Left lung (tissue), 10 donors: ENCODE measurements around the gene ENOX1. TPM values are rescaled to one million over a fixed set of nuclear protein-coding genes. Genes with fewer than 3 reads are reported as not detected.

Experiments
- ATAC-seq: fragments of 200-7000 bp; cut with Tn5 transposase; one replicate; pipeline ENCODE4 v1.9.1; 2020; ENCODE audit warnings: moderate library complexity
- DNase-seq, 4 donors: peaks; one replicate each; pipeline ENCODE4 v3.0.0-alpha.2; 2013 to 2020
- H3K27ac ChIP-seq, 2 donors: fragments of 200-600 bp; sonication (generic) in 1 of 2; one replicate each; pipeline versions ENCODE4 v1.5.0 to v1.8.0; 2020 to 2021
- H3K27me3 ChIP-seq, 2 donors: fragments of 200-600 bp; sonication (generic) in 1 of 2; one replicate each; pipeline versions ENCODE4 v1.5.0 to v1.8.0; 2020 to 2021
- H3K36me3 ChIP-seq, 2 donors: fragments of 200-600 bp; sonication (generic) in 1 of 2; one replicate each; pipeline versions ENCODE4 v1.5.0 to v1.8.0; 2020 to 2021
- H3K4me1 ChIP-seq, 2 donors: fragments of 200-600 bp; one replicate each; pipeline ENCODE4 v1.8.0; 2021
- H3K4me3 ChIP-seq, 2 donors: fragments of 200-600 bp; sonication (generic) in 1 of 2; one replicate each; pipeline versions ENCODE4 v1.5.0 to v1.8.0; 2020 to 2021; ENCODE audit warnings: mild to moderate bottlenecking in 1 of 2
- H3K9me3 ChIP-seq, 2 donors: fragments of 200-600 bp; sonication (generic) in 1 of 2; one replicate each; pipeline versions ENCODE4 v1.5.0 to v1.8.0; 2020 to 2021
- intact Hi-C, 2 donors: fragments of 100-400 bp; cut with DNase I; formaldehyde crosslinking; loops; one replicate each; pipeline versions ENCODE4 v1.11.2 to v1.14.2; 2022
- polyA plus RNA-seq, 6 donors: library from polyadenylated mRNA; unstranded; fragments of 120-200 nt; gene quantifications; one replicate each; pipeline ENCODE4 v1.2.1, GENCODE V29; 2013; ENCODE audit not compliant: insufficient read length in 6 of 6
- total RNA-seq, 2 donors: library from RNA; stranded (reverse); fragmentation: NEBNext Ultra II Directional; extraction: Animal tissue kit (Norgen Biotek cat#: 25700); gene quantifications; one replicate each; pipeline ENCODE4 v1.2.1, GENCODE V29; 2021
- TF ChIP-seq, protein P1 (sequence below), 2 donors: fragments of 200-600 bp; sonication (generic) in 1 of 2; IDR thresholded peaks; one replicate each; pipeline versions ENCODE4 v1.5.0 to v1.8.0; 2021; ENCODE audit warnings: antibody characterized with exemption in 2 of 2
- donor health status: DM: no; HTN: yes; CAD: no.
- donor health status: DM: no; HTN: no; CAD: no.

ENOX1 gene
- total and polyA plus RNA-seq, 8 donors = 1.5 to 9.0 (median 6.8) TPM

DNA sequence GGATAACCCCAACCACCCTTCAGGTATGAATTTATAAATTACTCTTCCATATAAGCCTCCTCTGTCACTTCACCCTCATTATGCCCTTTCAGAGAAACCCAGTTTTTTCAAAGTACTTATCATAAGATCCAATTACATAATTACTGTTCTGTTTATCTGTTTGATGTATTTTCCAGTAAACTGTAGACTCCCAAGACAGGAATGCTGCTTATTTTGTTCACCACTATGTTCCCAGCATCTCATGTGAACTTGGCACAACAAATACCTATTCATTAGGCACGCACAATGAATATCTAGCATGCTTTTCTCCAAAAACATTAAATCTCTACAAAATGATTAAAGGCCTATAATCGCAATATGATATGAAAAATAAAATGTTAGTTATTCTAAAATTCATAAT, 13.2 kb downstream of the ENOX1 start:
- TF ChIP-seq, protein P1, sequence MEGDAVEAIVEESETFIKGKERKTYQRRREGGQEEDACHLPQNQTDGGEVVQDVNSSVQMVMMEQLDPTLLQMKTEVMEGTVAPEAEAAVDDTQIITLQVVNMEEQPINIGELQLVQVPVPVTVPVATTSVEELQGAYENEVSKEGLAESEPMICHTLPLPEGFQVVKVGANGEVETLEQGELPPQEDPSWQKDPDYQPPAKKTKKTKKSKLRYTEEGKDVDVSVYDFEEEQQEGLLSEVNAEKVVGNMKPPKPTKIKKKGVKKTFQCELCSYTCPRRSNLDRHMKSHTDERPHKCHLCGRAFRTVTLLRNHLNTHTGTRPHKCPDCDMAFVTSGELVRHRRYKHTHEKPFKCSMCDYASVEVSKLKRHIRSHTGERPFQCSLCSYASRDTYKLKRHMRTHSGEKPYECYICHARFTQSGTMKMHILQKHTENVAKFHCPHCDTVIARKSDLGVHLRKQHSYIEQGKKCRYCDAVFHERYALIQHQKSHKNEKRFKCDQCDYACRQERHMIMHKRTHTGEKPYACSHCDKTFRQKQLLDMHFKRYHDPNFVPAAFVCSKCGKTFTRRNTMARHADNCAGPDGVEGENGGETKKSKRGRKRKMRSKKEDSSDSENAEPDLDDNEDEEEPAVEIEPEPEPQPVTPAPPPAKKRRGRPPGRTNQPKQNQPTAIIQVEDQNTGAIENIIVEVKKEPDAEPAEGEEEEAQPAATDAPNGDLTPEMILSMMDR (IDR thresholded peaks at IDR 0.05) = no peak
- no peaks in the 10 kb centered on the region for H3K9me3 ChIP-seq
- H3K27ac ChIP-seq = no peak overlapping the region
- no peaks in the 10 kb centered on the region for H3K4me1 ChIP-seq
- intact Hi-C loops = no loop called here
- H3K4me3 ChIP-seq = no peak overlapping the region
- no peak for ATAC-seq
- DNase-seq = no peak
- H3K36me3 ChIP-seq = no peaks in the 10 kb centered on the region
- H3K27me3 ChIP-seq = no peaks in the 10 kb centered on the region

DNA sequence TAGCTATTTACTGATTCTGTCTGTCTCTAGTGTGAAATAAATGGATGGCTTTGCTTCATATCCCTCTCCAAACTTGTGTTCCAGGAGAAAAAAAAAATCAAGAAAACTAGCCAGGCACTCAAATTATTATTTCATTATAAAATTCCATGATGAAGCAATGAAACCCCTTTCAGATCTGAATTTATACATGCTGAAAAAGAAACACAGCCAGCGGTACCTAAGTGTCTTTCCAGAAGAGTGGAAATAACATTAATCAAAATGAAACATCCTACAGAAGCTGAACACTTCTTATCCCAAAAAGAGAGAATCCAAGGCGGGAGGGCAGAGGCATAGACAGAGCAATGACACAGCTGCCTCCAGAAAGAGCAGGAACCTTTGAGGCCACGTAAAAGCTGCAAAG, 15.9 kb downstream of the ENOX1 start:
- Histone ChIP-seq H3K36me3 (no peaks in the 10 kb centered on the region), H3K4me3 (no peak overlapping the region), H3K27ac (no peak overlapping the region), H3K27me3 (no peaks in the 10 kb centered on the region), H3K9me3 (no peaks in the 10 kb centered on the region), H3K4me1 (peaks cover 0 to 9% of the 10 kb centered on the region in 2 donors)
- peak in 1 of 4 donors; percentile 37 for DNase-seq
- intact Hi-C loops = no loop called here
- ATAC-seq = no peak
- TF ChIP-seq, protein P1 (IDR thresholded peaks at IDR 0.05) = no peak

DNA sequence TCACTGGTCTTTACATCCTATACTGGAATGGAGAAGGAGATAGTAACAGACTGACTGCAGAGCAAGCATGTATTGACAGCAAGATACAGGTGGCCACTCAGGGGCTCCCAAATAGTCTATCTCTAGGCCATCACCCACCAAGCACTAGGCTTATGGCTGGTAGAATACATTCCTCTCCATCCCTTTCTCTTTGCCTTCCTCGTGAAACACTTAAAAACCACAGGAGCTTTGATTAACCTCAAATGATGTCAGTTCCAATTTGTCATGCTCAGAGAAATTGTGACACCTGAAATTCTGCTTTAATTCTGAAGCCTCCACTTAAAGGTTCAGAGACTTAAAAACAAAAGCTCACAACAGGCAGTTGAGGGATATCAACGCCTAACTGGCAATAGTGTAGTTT, 17.2 kb downstream of the ENOX1 start:
- Histone ChIP-seq H3K4me1 (peaks cover 0 to 9% of the 10 kb centered on the region in 2 donors), H3K27ac (no peak overlapping the region), H3K9me3 (no peaks in the 10 kb centered on the region), H3K36me3 (no peaks in the 10 kb centered on the region), H3K27me3 (no peaks in the 10 kb centered on the region), H3K4me3 (no peak overlapping the region)
- TF ChIP-seq, protein P1 (IDR thresholded peaks at IDR 0.05) = no peak
- no peak for DNase-seq
- intact Hi-C loops = no loop called here
- ATAC-seq = no peak

DNA sequence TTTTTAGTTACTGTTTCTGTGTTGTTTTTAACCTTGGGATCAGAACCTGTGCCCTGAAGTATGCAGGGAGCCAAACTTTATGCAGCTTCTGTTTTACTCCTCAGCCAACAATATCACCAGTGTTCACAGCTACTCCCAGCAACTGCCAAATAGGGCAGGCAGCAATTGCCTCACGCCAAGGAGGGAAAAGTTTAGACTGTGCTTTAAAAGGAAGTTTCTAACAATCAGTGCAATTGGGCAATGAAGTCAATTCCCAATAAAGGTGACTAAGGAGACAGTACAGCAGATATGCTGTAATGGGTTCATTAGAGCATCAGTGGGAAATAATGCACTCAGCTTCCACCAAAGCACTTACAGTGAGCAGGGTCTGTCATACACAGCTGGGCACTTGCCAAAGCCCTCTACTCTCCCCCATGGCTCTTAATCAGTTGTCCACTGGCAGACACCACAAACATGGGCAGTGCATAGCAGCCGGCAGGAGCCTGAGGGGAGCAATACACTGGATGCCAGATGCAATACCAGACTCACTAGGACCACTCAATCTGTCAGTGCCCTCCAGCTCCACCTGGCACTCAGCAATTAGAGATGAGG, 19.3 kb downstream of the ENOX1 start:
- TF ChIP-seq, protein P1 (IDR thresholded peaks at IDR 0.05) = no peak
- Histone ChIP-seq H3K36me3 (no peaks in the 10 kb centered on the region), H3K9me3 (no peaks in the 10 kb centered on the region), H3K27me3 (no peaks in the 10 kb centered on the region), H3K27ac (no peak overlapping the region), H3K4me1 (peaks cover 0 to 9% of the 10 kb centered on the region in 2 donors), H3K4me3 (no peak overlapping the region)
- intact Hi-C loops = no loop called here
- ATAC-seq = peak; percentile 50
- DNase-seq = peak in 1 of 4 donors; percentile 44

DNA sequence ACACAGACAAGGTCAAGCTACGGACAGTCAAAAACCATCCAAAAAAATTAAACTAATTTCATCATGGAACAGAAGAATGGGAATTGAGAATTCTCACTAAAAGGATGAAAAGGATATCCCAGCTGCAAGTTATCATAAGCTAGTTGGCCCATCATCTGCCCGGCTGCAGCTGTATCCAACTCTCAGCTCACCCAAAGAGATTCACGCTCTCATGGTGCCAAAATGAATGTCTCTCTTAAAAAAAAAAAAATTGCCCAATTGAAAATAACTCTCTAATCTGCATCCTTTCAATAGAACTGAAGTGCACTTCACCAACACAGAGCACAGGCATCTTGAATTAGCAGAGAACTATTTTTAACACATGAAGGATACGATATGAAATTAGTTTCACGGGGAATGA, 20.0 kb downstream of the ENOX1 start:
- no peaks in the 10 kb centered on the region for H3K36me3 ChIP-seq
- DNase-seq (peak in 2 of 4 donors; percentile 83), ATAC-seq (peak; percentile 69)
- no peak overlapping the region for H3K27ac ChIP-seq
- H3K9me3 ChIP-seq = no peaks in the 10 kb centered on the region
- H3K27me3 ChIP-seq = no peaks in the 10 kb centered on the region
- TF ChIP-seq, protein P1 (IDR thresholded peaks at IDR 0.05) = no peak
- intact Hi-C loops = no loop called here
- peaks cover 0 to 9% of the 10 kb centered on the region in 2 donors for H3K4me1 ChIP-seq
- no peak overlapping the region for H3K4me3 ChIP-seq
